HG02588 (cell line): Measurements from ENCODE around the gene CRYBA4.

Experiments used
- ATAC-seq: cut with Tn5 transposase; IDR thresholded peaks from one replicate; pipeline ENCODE4 v1.9.1; 2021; ENCODE audit warnings: mild to moderate bottlenecking, moderate library complexity; ENCODE audit not compliant: unreplicated experiment

CRYBA4 gene

GRCh38 chr22:26658671-26659478, 37.1 kb downstream of the CRYBA4 start:
- peak; percentile 74 for ATAC-seq

GRCh38 chr22:26660356-26660755, 38.6 kb downstream of the CRYBA4 start:
- ATAC-seq, result no peak

GRCh38 chr22:26660961-26661578, 39.3 kb downstream of the CRYBA4 start:
- no peak for ATAC-seq

- ATAC-seq, result no peak
Observed at GRCh38 chr22:26662160-26662559, 40.4 kb downstream of the CRYBA4 start.

GRCh38 chr22:26663374-26663923, 41.7 kb downstream of the CRYBA4 start:
- ATAC-seq, result no peak

- ATAC-seq, result peak; percentile 3
Observed at GRCh38 chr22:26665813-26666231, 44.1 kb downstream of the CRYBA4 start.

- no peak for ATAC-seq
Observed at GRCh38 chr22:26667140-26667539, 45.4 kb downstream of the CRYBA4 start.

- ATAC-seq, result no peak
Observed at GRCh38 chr22:26669060-26669481, 47.3 kb downstream of the CRYBA4 start.

- no peak for ATAC-seq
Observed at GRCh38 chr22:26670459-26670858, 48.7 kb downstream of the CRYBA4 start.

GRCh38 chr22:26671317-26672059, 49.7 kb downstream of the CRYBA4 start:
- no peak for ATAC-seq

GRCh38 chr22:26672060-26672471, 50.3 kb downstream of the CRYBA4 start:
- no peak for ATAC-seq

- peak; percentile 60 for ATAC-seq
Observed at GRCh38 chr22:26672590-26673468, 51.1 kb downstream of the CRYBA4 start.

GRCh38 chr22:26673486-26673885, 51.7 kb downstream of the CRYBA4 start:
- ATAC-seq, result no peak

- ATAC-seq, result no peak
Observed at GRCh38 chr22:26674211-26675190, 52.7 kb downstream of the CRYBA4 start.

GRCh38 chr22:26675687-26676268, 54.0 kb downstream of the CRYBA4 start:
- no peak for ATAC-seq

- ATAC-seq, result no peak
Observed at GRCh38 chr22:26677217-26677616, 55.5 kb downstream of the CRYBA4 start.

GRCh38 chr22:26679003-26679629, 57.4 kb downstream of the CRYBA4 start:
- no peak for ATAC-seq
